Calu3 (cell line): Measurements from ENCODE around the gene SNX17. TPM values are rescaled to one million over a fixed set of nuclear protein-coding genes. Genes with fewer than 3 reads are reported as not detected.

Source experiments
- BruUV-seq: library from RNA; stranded (reverse); fragments of 400-500 nt; replicated peaks from 2 replicates; lab custom pipeline; 2021; lab: Mats Ljungman, UMichigan
- CTCF ChIA-PET: fragments of 300-600 bp; sonication (Branson Sonifier 250); formaldehyde crosslinking; loops from one replicate; lab custom pipeline; 2022; ENCODE audit warnings: antibody characterized with exemption; lab: Charles Lee
- DNase-seq: peaks from one replicate; pipeline ENCODE4 v3.0.0; 2022
- H3K27ac Mint-ChIP-seq: one replicate; pipeline ENCODE4 v1.8.0; 2022; ENCODE audit warnings: mixed read lengths; ENCODE audit not compliant: unreplicated experiment
- H3K27me3 Mint-ChIP-seq: one replicate; pipeline ENCODE4 v1.8.0; 2022; ENCODE audit warnings: mixed read lengths; ENCODE audit not compliant: unreplicated experiment
- H3K36me3 Mint-ChIP-seq: one replicate; pipeline ENCODE4 v1.8.0; 2022; ENCODE audit warnings: mild to moderate bottlenecking, moderate library complexity, mixed read lengths; ENCODE audit not compliant: insufficient read depth, unreplicated experiment
- H3K4me1 Mint-ChIP-seq: one replicate; pipeline ENCODE4 v1.8.0; 2022; ENCODE audit warnings: mild to moderate bottlenecking, low read depth, mixed read lengths; ENCODE audit not compliant: unreplicated experiment
- H3K4me3 Mint-ChIP-seq: one replicate; pipeline ENCODE4 v1.8.0; 2022; ENCODE audit warnings: mild to moderate bottlenecking, low read depth, moderate library complexity, mixed read lengths; ENCODE audit not compliant: unreplicated experiment
- H3K9me3 Mint-ChIP-seq: one replicate; pipeline ENCODE4 v1.8.0; 2022; ENCODE audit warnings: low read depth, mixed read lengths; ENCODE audit not compliant: unreplicated experiment
- intact Hi-C: fragments of 100-400 bp; cut with micrococcal nuclease; formaldehyde crosslinking; loops from one replicate; pipeline ENCODE4 v1.10.0; 2022; ENCODE audit not compliant: unreplicated experiment
- total RNA-seq: library from RNA; stranded (reverse); gene quantifications from 2 replicates; pipeline ENCODE4 v1.2.3, GENCODE V29; 2022
- TF ChIP-seq, protein P1 (sequence below): fragments of 200-600 bp; IDR thresholded peaks from one replicate; pipeline ENCODE4 v1.8.0; 2022; ENCODE audit warnings: antibody characterized with exemption; ENCODE audit not compliant: unreplicated experiment

The SNX17 gene
- total RNA-seq, 1 experiment from 2014 or later: 85.3 TPM

DNA sequence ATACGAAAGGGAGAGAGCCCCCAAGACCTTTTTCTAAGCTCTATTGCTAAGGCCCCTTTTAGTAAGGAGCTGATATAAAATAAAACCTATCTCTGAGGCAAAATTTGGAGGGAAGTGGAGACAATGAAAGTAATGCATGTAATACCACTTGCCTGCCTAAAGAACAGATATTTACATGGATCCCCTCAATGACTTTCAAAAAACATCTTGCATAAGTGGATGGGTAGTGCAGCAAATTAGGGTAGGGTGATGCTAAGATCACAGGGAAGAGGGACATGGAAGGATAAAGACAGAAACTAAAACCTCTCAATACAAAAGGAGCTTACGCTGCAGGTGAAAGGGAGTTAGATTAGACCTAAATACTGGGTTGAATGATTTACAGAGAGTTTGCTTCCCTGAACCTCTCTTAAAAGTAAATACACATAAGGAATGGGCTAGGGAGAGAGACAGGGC is 9.0 kb downstream of the SNX17 start:
- peak overlapping the region; percentile 93 for H3K27ac Mint-ChIP-seq

DNA sequence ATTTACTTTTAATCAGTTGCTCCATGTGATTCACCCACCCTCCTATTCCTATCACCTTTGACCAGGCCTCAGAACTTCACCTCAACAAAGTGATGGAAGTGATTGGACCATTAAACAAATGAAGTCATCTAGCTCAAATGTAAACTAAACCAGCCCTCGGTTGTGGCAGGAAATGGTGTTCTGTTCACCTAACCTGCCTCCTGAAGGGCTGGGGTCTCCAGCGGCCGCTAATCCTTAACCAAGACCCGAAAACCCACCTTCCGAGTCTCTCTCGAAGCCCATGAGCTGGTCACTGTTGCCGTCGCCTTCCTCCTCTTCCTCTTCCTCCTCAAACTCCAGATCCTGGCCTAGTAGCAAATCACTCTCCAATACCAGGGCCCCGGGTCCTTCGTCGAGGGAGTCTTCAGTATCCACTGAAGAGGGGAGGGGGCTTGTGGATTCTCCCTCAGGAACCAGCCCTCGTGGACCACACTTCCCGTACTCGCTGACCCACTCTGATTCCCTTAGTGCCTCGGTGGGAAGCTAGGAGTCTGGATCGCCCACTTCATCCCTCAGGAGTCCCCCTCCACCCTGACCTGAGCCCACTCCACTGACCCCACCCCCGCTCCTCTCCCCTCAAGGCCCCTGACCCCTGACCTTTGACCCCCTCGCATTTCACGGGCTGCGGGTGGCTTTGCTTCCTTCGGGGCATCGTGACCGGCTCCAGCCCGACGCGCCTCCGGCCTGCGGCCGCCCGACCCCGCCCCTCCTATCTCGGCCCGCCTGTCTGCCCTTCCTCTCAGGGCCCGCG is 9.6 kb downstream of the SNX17 start:
- H3K27ac Mint-ChIP-seq: peak overlapping the region; percentile 93
- CTCF ChIA-PET: interaction anchor here (1.2 kb wide), 1 partner anchor 10 kb away, joined by 4 read pairs; no protein-coding TSS in a partner anchor
- peaks cover 15% of the 10 kb centered on the region for H3K4me1 Mint-ChIP-seq
- intact Hi-C loops: no loop called here
- BruUV-seq: TSS peak; percentile 43
- H3K27me3 Mint-ChIP-seq: no peaks in the 10 kb centered on the region
- H3K4me3 Mint-ChIP-seq: peak overlapping the region; percentile 72
- H3K36me3 Mint-ChIP-seq: peaks cover 69% of the 10 kb centered on the region
- TF ChIP-seq, protein P1, sequence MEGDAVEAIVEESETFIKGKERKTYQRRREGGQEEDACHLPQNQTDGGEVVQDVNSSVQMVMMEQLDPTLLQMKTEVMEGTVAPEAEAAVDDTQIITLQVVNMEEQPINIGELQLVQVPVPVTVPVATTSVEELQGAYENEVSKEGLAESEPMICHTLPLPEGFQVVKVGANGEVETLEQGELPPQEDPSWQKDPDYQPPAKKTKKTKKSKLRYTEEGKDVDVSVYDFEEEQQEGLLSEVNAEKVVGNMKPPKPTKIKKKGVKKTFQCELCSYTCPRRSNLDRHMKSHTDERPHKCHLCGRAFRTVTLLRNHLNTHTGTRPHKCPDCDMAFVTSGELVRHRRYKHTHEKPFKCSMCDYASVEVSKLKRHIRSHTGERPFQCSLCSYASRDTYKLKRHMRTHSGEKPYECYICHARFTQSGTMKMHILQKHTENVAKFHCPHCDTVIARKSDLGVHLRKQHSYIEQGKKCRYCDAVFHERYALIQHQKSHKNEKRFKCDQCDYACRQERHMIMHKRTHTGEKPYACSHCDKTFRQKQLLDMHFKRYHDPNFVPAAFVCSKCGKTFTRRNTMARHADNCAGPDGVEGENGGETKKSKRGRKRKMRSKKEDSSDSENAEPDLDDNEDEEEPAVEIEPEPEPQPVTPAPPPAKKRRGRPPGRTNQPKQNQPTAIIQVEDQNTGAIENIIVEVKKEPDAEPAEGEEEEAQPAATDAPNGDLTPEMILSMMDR: no peak
- no peak for DNase-seq
- no peaks in the 10 kb centered on the region for H3K9me3 Mint-ChIP-seq

More for the DNA sequence above, 9.0 kb downstream of the SNX17 start:
- intact Hi-C loops: no loop called here
- TF ChIP-seq, protein P1: no peak
- CTCF ChIA-PET: interaction anchor here (0.5 to 1.2 kb wide), 2 partner anchors 10 to 33 kb away, joined by 3 to 4 read pairs; no protein-coding TSS in a partner anchor
- Mint-ChIP-seq H3K27me3 (no peaks in the 10 kb centered on the region), H3K4me3 (peak overlapping the region; percentile 72), H3K4me1 (peaks cover 15% of the 10 kb centered on the region), H3K36me3 (peaks cover 72% of the 10 kb centered on the region), H3K9me3 (no peaks in the 10 kb centered on the region)
- no peak for DNase-seq
- no TSS peak for BruUV-seq

DNA sequence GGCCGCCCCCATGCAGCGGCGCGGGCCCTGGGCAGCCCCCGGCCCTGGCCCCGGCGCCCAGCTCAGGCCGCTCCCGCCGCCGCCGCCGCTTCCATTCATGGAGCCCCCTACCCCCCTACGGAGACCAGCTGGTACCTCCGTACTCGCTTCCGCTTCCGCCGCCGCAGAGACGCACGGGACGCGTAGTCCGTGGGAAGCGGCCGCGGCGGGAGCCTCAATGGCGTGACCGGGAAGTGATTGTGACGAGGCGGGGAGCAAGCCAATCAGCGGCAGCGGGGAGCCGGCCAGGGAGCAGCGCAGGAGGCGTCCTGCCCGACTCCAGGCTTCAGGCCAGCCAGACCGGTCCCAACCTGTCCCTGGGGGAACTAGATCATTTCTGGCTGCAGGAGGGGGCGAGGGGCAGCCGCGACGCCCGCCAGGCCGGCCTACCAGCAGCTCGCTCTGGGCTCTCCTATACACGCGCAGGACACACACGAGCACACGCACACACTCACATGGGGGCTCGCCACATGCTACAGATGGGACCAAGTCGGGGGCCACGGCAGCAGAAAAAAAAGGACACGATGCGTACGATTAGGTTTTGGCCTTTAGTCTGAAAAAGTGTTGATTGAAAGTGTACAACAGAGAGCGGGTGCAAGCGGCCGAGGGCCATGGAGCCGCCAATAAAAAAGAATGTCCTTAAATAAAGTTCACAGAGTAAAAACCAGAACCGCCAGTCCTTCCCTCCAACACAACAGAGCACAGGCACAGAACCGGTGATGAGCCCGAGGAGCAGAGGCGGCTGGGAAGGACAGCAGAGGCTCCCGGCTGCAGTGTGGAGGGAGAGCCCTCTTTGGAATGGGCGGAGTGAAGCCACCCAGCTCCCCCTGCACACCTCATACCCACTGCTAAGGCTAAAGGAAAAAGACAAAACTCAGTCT is 10.5 kb downstream of the SNX17 start, which contains the start of gene ZNF513:
Gene ZNF513, minus strand, starts transcription at position 109 of the 920 bp plus-strand sequence. CDS start 208 bp downstream, outside the sequence.
- CTCF ChIA-PET: interaction anchor here (0.5 kb wide), 1 partner anchor 1039 kb away, joined by 4 read pairs; no protein-coding TSS in a partner anchor
- peak within 1 kb of the TSS; percentile 72 for H3K4me3 Mint-ChIP-seq
- no TSS peak for BruUV-seq
- TF ChIP-seq, protein P1: no peak
- peaks cover 70% of the 10 kb centered on the region for H3K36me3 Mint-ChIP-seq
- peak within 1 kb of the TSS; percentile 93 for H3K27ac Mint-ChIP-seq
- H3K4me1 Mint-ChIP-seq: peaks cover 15% of the 10 kb centered on the region
- no peaks in the 10 kb centered on the region for H3K9me3 Mint-ChIP-seq
- intact Hi-C loops: no loop called here
- DNase-seq: peak; percentile 90
- no peaks in the 10 kb centered on the region for H3K27me3 Mint-ChIP-seq

DNA sequence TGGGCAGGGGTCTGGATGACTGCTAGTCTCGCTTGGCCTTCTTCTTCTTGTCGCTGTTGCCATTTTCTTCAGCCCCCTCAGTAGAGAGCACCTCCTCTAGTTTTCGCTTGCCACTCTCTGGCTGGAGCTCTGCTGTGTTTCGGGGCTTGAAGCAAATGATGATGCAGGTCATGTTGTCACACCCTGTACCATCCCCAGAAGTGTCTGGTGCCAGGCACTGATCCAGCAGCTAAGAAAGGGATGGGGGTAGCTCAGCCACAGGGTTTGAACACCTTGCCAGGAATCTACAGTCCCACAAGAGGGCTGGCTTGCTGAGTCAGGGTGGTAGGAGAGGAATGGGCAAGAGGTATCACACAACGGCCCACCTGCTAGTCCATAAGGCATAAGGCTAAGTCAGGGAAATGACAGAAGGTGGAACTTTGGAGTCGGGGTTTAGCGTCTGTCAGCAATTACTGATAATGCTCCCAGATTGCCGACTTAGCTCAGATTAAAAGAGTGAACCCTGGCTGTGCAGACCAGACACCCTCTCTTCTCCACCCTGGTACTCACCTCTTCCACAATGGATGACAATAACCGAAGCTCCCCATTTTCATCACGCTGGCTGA is 11.3 kb downstream of the SNX17 start:
- BruUV-seq: TSS peak; percentile 79
- Mint-ChIP-seq H3K36me3 (peaks cover 68% of the 10 kb centered on the region), H3K4me1 (peaks cover 15% of the 10 kb centered on the region), H3K4me3 (peak overlapping the region; percentile 72), H3K27me3 (no peaks in the 10 kb centered on the region), H3K27ac (peak overlapping the region; percentile 93), H3K9me3 (no peaks in the 10 kb centered on the region)
- CTCF ChIA-PET: interaction anchor here (0.5 kb wide), 1 partner anchor 1039 kb away, joined by 4 read pairs; no protein-coding TSS in a partner anchor
- TF ChIP-seq, protein P1: no peak
- DNase-seq: no peak
- intact Hi-C loops: no loop called here
